GM23338 (cell line): ENCODE measurements around the gene CDC25B. TPM values are rescaled to one million over a fixed set of nuclear protein-coding genes. Genes with fewer than 3 reads are reported as not detected.

ENCODE experiments used
- ATAC-seq: fragments of 200-7000 bp; cut with Tn5 transposase; 3 replicates; pipeline ENCODE4 v1.9.1; 2020
- DNase-seq: peaks from one replicate; pipeline ENCODE4 v3.0.0-alpha.2; 2015; ENCODE audit warnings: low spot score
- H2AFZ ChIP-seq: fragments of 200-600 bp; sonication (generic); 2 replicates; pipeline ENCODE4 v1.8.0; 2016; ENCODE audit warnings: antibody characterized with exemption, mild to moderate bottlenecking, moderate library complexity
- H3F3A ChIP-seq: fragments of 200-600 bp; sonication (generic); replicated peaks from 2 replicates; pipeline ENCODE4 v1.8.0; 2017; ENCODE audit warnings: antibody characterized with exemption, mixed run types, low read depth
- H3K27ac ChIP-seq: fragments of 200-600 bp; sonication (generic); 2 replicates; pipeline ENCODE4 v1.6.1; 2016; ENCODE audit warnings: low read depth
- H3K27me3 ChIP-seq: fragments of 200-600 bp; sonication (generic); 2 replicates; pipeline ENCODE4 v1.8.0; 2016; ENCODE audit warnings: mild to moderate bottlenecking, mixed run types, moderate library complexity; ENCODE audit not compliant: insufficient read depth
- H3K36me3 ChIP-seq: fragments of 200-600 bp; sonication (generic); 2 replicates; pipeline ENCODE4 v1.8.0; 2016; ENCODE audit warnings: mild to moderate bottlenecking; ENCODE audit not compliant: insufficient read depth
- H3K4me1 ChIP-seq: fragments of 200-600 bp; sonication (generic); 2 replicates; pipeline ENCODE4 v1.8.0; 2016; ENCODE audit warnings: mild to moderate bottlenecking, moderate library complexity; ENCODE audit not compliant: insufficient read depth
- H3K4me2 ChIP-seq: fragments of 200-600 bp; sonication (generic); 2 replicates; pipeline ENCODE4 v1.7.1; 2017; ENCODE audit warnings: mixed run types
- H3K4me3 ChIP-seq: fragments of 200-600 bp; sonication (generic); 2 replicates; pipeline ENCODE4 v1.6.1; 2016; ENCODE audit warnings: mixed run types
- H3K79me2 ChIP-seq: fragments of 200-600 bp; sonication (generic); replicated peaks from 2 replicates; pipeline ENCODE4 v1.8.0; 2017; ENCODE audit warnings: mild to moderate bottlenecking; ENCODE audit not compliant: insufficient read depth
- H3K9me2 ChIP-seq: fragments of 200-600 bp; sonication (generic); 2 replicates; pipeline ENCODE4 v1.8.0; 2017; ENCODE audit not compliant: insufficient read depth
- H4K20me1 ChIP-seq: fragments of 200-600 bp; sonication (generic); replicated peaks from 2 replicates; pipeline ENCODE4 v1.8.0; 2017; ENCODE audit warnings: mild to moderate bottlenecking; ENCODE audit not compliant: insufficient read depth
- H3K27ac Mint-ChIP-seq: 2 replicates; pipeline ENCODE4 v1.8.0; 2020; ENCODE audit warnings: inconsistent platforms, mild to moderate bottlenecking, moderate library complexity, mixed read lengths
- H3K27me3 Mint-ChIP-seq: 3 replicates; pipeline ENCODE4 v1.8.0; 2022; ENCODE audit warnings: low read depth, mild to moderate bottlenecking, moderate library complexity, mixed read lengths, inconsistent platforms; ENCODE audit not compliant: insufficient read depth, poor library complexity
- H3K36me3 Mint-ChIP-seq: 3 replicates; pipeline ENCODE4 v1.8.0; 2021; ENCODE audit warnings: low read depth, mild to moderate bottlenecking, inconsistent platforms, moderate library complexity, mixed read lengths
- H3K4me1 Mint-ChIP-seq: 3 replicates; pipeline ENCODE4 v1.8.0; 2020; ENCODE audit warnings: mild to moderate bottlenecking, inconsistent platforms, mixed read lengths
- H3K4me3 Mint-ChIP-seq: 3 replicates; pipeline ENCODE4 v1.8.0; 2021; ENCODE audit warnings: moderate library complexity, mild to moderate bottlenecking, inconsistent platforms, mixed read lengths
- H3K9me3 Mint-ChIP-seq: 3 replicates; pipeline ENCODE4 v1.8.0; 2020; ENCODE audit warnings: moderate library complexity, mild to moderate bottlenecking, inconsistent platforms, mixed read lengths
- CREB1 ChIP-seq: fragments of 250-450 bp; sonication (Bioruptor Pico); IDR thresholded peaks from 2 replicates; pipeline ENCODE4 v1.5.0; 2020; ENCODE audit warnings: low read depth, mild to moderate bottlenecking, moderate library complexity
- EZH2 ChIP-seq: fragments of 200-600 bp; sonication (generic); IDR thresholded peaks from one replicate; pipeline ENCODE4 v1.8.0; 2017; ENCODE audit warnings: antibody characterized with exemption, mild to moderate bottlenecking, low read depth; ENCODE audit not compliant: unreplicated experiment
- EZH2phosphoT487 ChIP-seq: fragments of 200-600 bp; sonication (generic); IDR thresholded peaks from one replicate; pipeline ENCODE4 v1.8.1; 2018; ENCODE audit warnings: antibody characterized with exemption; ENCODE audit not compliant: unreplicated experiment
- JUNB ChIP-seq: IDR thresholded peaks from one replicate; pipeline ENCODE4 v1.6.1; 2016; ENCODE audit warnings: antibody characterized with exemption; ENCODE audit not compliant: unreplicated experiment
- NANOG ChIP-seq: IDR thresholded peaks from 2 replicates; pipeline ENCODE4 v1.6.1; 2016; ENCODE audit warnings: antibody characterized with exemption, borderline replicate concordance
- POLR2AphosphoS5 ChIP-seq: IDR thresholded peaks from 2 replicates; pipeline ENCODE4 v1.6.1; 2016; ENCODE audit warnings: antibody characterized with exemption, low read depth
- STAT1 ChIP-seq: IDR thresholded peaks from one replicate; pipeline ENCODE4 v1.6.1; 2016; ENCODE audit warnings: antibody characterized with exemption; ENCODE audit not compliant: unreplicated experiment
- ZNF114 ChIP-seq: fragments of 250-450 bp; sonication (Bioruptor Pico); IDR thresholded peaks from 2 replicates; pipeline ENCODE4 v1.5.0; 2020; ENCODE audit warnings: mild to moderate bottlenecking, moderate library complexity
- ZNF331 ChIP-seq: fragments of 250-450 bp; sonication (Bioruptor Pico); IDR thresholded peaks from 2 replicates; pipeline ENCODE4 v1.5.0; 2020; ENCODE audit warnings: low read depth, mild to moderate bottlenecking, moderate library complexity
- polyA plus RNA-seq: library from polyadenylated mRNA; unstranded; fragments of >200 nt; fragmentation: Nextera tagmentation; extraction: Ambion mirVana; gene quantifications from 2 replicates; pipeline ENCODE4 v1.2.1, GENCODE V29; 2016
- total RNA-seq: library from RNA; depleted of rRNA; stranded (reverse); fragments of >200 nt; shearing (Covaris generic); gene quantifications from 2 replicates; pipeline ENCODE4 v1.2.3, GENCODE V29; 2014
- TF ChIP-seq, protein P1 (sequence below): IDR thresholded peaks from one replicate; pipeline ENCODE4 v1.6.1; 2018; ENCODE audit warnings: antibody characterized with exemption; ENCODE audit not compliant: unreplicated experiment
- TF ChIP-seq, protein P2 (sequence below): IDR thresholded peaks from 2 replicates; pipeline ENCODE4 v1.6.1; 2016; ENCODE audit warnings: antibody characterized with exemption
- TF ChIP-seq, protein P3 (sequence below): fragments of 250-450 bp; sonication (Bioruptor Pico); IDR thresholded peaks from 2 replicates; pipeline ENCODE4 v1.5.0; 2020; ENCODE audit warnings: mild to moderate bottlenecking, moderate library complexity
- TF ChIP-seq, protein P4 (sequence below), 2 experiments: fragments of 200-600 bp in 1 of 2; sonication (generic) in 1 of 2; conservative IDR thresholded peaks; 2 replicates each; pipeline versions ENCODE4 v1.5.1 to v1.6.1; 2016 to 2017; ENCODE audit warnings: antibody characterized with exemption in 2 of 2, low read depth in 2 of 2, mild to moderate bottlenecking in 2 of 2, moderate library complexity in 1 of 2

Gene CDC25B
- total and polyA plus RNA-seq, 2 experiments from 2014 or later = 10.5 to 33.0 TPM

DNA sequence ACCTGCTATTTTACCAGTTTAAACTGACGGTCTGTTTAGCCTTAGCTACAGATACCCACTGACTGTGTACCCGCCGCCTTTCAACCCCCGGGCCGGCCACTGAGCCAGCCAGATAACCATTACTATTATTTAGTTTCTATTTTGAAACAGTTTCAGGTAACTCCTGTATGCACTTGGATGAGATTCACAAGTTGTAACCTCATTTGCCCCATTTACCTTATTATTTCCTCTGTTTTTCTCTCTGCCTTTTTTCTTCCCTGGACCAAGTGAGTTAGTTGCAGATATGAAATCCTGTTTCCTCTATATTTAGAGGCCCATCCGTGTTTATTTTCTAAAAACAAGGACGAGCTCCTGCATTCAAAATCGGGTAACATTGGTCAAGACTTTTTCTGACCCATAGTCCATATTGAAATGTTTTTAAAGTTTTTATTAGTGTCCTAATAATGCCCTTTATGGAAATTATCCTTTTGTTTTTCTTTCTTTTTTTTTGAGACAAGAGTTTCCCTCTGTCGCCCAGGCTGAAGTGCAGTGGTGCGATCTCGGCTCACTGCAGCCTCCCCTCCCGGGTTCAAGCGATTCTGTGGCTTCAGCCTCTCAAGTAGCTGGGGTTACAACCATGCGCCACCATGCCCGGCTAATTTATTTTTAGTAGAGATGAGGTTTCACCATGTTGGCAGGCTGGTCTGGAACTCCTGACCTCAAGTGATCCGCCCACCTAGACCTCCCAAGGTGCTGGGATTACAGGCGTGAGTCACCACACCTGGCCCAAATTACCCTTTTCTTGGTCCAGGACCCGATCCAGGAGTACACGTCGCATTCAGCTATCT is 25.0 kb downstream of the CDC25B start:
- Histone ChIP-seq H3F3A (peaks cover 4% of the 10 kb centered on the region; the same call in 1 of the 2 replicates), H2AFZ (peak overlapping the region; percentile 93), H3K36me3 (no peaks in the 10 kb centered on the region), H4K20me1 (no peaks in the 10 kb centered on the region), H3K9me2 (no peaks in the 10 kb centered on the region), H3K4me1 (peaks cover 11% of the 10 kb centered on the region; the same call in 1 of the 2 replicates), H3K4me2 (peak overlapping the region; percentile 90), H3K27ac (peak overlapping the region; percentile 94), H3K79me2 (no peaks in the 10 kb centered on the region), H3K4me3 (peak overlapping the region; percentile 78), H3K27me3 (no peaks in the 10 kb centered on the region)
- no peak for DNase-seq
- ATAC-seq = no peak
- no peak for TF ChIP-seq CREB1 (CRISPR knock-in tag)
- no peak for TF ChIP-seq EZH2phosphoT487
- TF ChIP-seq EZH2 = no peak
- TF ChIP-seq STAT1 = no peak
- TF ChIP-seq ZNF114 (CRISPR knock-in tag) = no peak
- TF ChIP-seq NANOG = no peak
- TF ChIP-seq, protein P1, sequence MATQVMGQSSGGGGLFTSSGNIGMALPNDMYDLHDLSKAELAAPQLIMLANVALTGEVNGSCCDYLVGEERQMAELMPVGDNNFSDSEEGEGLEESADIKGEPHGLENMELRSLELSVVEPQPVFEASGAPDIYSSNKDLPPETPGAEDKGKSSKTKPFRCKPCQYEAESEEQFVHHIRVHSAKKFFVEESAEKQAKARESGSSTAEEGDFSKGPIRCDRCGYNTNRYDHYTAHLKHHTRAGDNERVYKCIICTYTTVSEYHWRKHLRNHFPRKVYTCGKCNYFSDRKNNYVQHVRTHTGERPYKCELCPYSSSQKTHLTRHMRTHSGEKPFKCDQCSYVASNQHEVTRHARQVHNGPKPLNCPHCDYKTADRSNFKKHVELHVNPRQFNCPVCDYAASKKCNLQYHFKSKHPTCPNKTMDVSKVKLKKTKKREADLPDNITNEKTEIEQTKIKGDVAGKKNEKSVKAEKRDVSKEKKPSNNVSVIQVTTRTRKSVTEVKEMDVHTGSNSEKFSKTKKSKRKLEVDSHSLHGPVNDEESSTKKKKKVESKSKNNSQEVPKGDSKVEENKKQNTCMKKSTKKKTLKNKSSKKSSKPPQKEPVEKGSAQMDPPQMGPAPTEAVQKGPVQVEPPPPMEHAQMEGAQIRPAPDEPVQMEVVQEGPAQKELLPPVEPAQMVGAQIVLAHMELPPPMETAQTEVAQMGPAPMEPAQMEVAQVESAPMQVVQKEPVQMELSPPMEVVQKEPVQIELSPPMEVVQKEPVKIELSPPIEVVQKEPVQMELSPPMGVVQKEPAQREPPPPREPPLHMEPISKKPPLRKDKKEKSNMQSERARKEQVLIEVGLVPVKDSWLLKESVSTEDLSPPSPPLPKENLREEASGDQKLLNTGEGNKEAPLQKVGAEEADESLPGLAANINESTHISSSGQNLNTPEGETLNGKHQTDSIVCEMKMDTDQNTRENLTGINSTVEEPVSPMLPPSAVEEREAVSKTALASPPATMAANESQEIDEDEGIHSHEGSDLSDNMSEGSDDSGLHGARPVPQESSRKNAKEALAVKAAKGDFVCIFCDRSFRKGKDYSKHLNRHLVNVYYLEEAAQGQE = no peak
- no peak for TF ChIP-seq POLR2AphosphoS5
- TF ChIP-seq, protein P2, sequence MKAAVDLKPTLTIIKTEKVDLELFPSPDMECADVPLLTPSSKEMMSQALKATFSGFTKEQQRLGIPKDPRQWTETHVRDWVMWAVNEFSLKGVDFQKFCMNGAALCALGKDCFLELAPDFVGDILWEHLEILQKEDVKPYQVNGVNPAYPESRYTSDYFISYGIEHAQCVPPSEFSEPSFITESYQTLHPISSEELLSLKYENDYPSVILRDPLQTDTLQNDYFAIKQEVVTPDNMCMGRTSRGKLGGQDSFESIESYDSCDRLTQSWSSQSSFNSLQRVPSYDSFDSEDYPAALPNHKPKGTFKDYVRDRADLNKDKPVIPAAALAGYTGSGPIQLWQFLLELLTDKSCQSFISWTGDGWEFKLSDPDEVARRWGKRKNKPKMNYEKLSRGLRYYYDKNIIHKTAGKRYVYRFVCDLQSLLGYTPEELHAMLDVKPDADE = no peak
- TF ChIP-seq, protein P3, sequence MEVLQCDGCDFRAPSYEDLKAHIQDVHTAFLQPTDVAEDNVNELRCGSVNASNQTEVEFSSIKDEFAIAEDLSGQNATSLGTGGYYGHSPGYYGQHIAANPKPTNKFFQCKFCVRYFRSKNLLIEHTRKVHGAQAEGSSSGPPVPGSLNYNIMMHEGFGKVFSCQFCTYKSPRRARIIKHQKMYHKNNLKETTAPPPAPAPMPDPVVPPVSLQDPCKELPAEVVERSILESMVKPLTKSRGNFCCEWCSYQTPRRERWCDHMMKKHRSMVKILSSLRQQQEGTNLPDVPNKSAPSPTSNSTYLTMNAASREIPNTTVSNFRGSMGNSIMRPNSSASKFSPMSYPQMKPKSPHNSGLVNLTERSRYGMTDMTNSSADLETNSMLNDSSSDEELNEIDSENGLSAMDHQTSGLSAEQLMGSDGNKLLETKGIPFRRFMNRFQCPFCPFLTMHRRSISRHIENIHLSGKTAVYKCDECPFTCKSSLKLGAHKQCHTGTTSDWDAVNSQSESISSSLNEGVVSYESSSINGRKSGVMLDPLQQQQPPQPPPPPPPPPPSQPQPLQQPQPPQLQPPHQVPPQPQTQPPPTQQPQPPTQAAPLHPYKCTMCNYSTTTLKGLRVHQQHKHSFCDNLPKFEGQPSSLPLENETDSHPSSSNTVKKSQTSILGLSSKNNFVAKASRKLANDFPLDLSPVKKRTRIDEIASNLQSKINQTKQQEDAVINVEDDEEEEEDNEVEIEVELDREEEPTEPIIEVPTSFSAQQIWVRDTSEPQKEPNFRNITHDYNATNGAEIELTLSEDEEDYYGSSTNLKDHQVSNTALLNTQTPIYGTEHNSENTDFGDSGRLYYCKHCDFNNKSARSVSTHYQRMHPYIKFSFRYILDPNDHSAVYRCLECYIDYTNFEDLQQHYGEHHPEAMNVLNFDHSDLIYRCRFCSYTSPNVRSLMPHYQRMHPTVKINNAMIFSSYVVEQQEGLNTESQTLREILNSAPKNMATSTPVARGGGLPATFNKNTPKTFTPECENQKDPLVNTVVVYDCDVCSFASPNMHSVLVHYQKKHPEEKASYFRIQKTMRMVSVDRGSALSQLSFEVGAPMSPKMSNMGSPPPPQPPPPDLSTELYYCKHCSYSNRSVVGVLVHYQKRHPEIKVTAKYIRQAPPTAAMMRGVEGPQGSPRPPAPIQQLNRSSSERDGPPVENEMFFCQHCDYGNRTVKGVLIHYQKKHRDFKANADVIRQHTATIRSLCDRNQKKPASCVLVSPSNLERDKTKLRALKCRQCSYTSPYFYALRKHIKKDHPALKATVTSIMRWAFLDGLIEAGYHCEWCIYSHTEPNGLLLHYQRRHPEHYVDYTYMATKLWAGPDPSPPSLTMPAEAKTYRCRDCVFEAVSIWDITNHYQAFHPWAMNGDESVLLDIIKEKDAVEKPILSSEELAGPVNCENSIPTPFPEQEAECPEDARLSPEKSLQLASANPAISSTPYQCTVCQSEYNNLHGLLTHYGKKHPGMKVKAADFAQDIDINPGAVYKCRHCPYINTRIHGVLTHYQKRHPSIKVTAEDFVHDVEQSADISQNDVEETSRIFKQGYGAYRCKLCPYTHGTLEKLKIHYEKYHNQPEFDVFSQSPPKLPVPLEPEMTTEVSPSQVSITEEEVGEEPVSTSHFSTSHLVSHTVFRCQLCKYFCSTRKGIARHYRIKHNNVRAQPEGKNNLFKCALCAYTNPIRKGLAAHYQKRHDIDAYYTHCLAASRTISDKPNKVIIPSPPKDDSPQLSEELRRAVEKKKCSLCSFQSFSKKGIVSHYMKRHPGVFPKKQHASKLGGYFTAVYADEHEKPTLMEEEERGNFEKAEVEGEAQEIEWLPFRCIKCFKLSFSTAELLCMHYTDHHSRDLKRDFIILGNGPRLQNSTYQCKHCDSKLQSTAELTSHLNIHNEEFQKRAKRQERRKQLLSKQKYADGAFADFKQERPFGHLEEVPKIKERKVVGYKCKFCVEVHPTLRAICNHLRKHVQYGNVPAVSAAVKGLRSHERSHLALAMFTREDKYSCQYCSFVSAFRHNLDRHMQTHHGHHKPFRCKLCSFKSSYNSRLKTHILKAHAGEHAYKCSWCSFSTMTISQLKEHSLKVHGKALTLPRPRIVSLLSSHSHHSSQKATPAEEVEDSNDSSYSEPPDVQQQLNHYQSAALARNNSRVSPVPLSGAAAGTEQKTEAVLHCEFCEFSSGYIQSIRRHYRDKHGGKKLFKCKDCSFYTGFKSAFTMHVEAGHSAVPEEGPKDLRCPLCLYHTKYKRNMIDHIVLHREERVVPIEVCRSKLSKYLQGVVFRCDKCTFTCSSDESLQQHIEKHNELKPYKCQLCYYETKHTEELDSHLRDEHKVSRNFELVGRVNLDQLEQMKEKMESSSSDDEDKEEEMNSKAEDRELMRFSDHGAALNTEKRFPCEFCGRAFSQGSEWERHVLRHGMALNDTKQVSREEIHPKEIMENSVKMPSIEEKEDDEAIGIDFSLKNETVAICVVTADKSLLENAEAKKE (CRISPR knock-in tag) = no peak
- no peak for TF ChIP-seq ZNF331 (CRISPR knock-in tag)
- TF ChIP-seq JUNB = no peak
- TF ChIP-seq, protein P4, sequence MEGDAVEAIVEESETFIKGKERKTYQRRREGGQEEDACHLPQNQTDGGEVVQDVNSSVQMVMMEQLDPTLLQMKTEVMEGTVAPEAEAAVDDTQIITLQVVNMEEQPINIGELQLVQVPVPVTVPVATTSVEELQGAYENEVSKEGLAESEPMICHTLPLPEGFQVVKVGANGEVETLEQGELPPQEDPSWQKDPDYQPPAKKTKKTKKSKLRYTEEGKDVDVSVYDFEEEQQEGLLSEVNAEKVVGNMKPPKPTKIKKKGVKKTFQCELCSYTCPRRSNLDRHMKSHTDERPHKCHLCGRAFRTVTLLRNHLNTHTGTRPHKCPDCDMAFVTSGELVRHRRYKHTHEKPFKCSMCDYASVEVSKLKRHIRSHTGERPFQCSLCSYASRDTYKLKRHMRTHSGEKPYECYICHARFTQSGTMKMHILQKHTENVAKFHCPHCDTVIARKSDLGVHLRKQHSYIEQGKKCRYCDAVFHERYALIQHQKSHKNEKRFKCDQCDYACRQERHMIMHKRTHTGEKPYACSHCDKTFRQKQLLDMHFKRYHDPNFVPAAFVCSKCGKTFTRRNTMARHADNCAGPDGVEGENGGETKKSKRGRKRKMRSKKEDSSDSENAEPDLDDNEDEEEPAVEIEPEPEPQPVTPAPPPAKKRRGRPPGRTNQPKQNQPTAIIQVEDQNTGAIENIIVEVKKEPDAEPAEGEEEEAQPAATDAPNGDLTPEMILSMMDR (conservative IDR thresholded peaks at IDR 0.05; ENCODE audit: low read depth in 2 of 2) = no peak
- peaks cover 15% of the 10 kb centered on the region for H3K4me1 Mint-ChIP-seq
- no peaks in the 10 kb centered on the region for H3K9me3 Mint-ChIP-seq
- no peaks in the 10 kb centered on the region; the same call in 1 of the 3 replicates for H3K36me3 Mint-ChIP-seq
- peaks cover 6% of the 10 kb centered on the region for H3K27me3 Mint-ChIP-seq
- peak overlapping the region; percentile 95 for H3K27ac Mint-ChIP-seq
- peak overlapping the region; percentile 87 for H3K4me3 Mint-ChIP-seq
